Thyroid gland (tissue), 4 donors: ENCODE data around the gene EXOSC3.

Experiments used
- CTCF ChIP-seq, 6 experiments: fragments of 200-600 bp in 3 of 6; fragments of 450-650 bp in 3 of 6; sonication (generic) in 3 of 6; IDR thresholded peaks; one replicate each; pipeline ENCODE4 v1.5.1; 2016 to 2019; ENCODE audit warnings: antibody characterized with exemption in 6 of 6, mild to moderate bottlenecking in 2 of 6, inconsistent platforms in 1 of 6, moderate library complexity in 1 of 6
- POLR2A ChIP-seq, 2 donors: fragments of 450-650 bp; IDR thresholded peaks; one replicate each; pipeline ENCODE4 v1.6.1; 2017; ENCODE audit warnings: antibody characterized with exemption in 2 of 2, mild to moderate bottlenecking in 2 of 2, moderate library complexity in 1 of 2

DNA sequence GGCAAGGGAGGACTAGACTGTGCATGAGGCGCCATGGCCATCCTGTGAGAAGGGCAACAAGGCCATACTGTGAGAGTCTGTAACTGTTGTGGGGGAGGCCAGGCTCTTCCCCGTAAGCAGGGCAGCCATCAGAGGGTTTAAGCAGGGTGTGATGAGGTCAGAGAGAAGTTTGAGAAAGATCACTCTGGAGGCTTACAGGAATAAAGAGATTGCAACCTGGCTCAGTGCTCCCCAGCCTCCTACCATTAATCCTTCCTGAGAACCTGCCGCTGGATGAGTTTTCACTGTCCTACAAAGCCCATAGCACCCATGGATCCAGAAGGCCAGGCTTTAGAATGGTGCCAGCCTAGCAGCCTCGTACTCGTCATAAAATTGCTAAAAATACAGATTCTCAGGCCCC is 45.6 kb downstream of the EXOSC3 start:
- TF ChIP-seq CTCF (IDR thresholded peaks at IDR 0.05): no peak
- TF ChIP-seq POLR2A (IDR thresholded peaks at IDR 0.05): no peak
